Measurements from ENCODE around the gene BICDL1.
"Not testable (repeated sequence)": the region's sequence is repeated elsewhere in the genome, so short reads cannot be mapped to it uniquely, and the experiment has no call there.

The BICDL1 gene

GRCh38 chr12:119988472-119989360, at the start of gene BICDL1:
Gene BICDL1, plus strand, starts transcription at chr12:119989236. Its CDS starts 633 bp downstream, at chr12:119989869.
- DNase-seq (ENCODE audit: low read depth, low spot score): peak; percentile 87

GRCh38 chr12:119940897-119941296, 48.1 kb upstream of the BICDL1 start:
- peak overlapping the region; percentile 14 for H3K27ac ChIP-seq
- DNase-seq (ENCODE audit: low read depth, low spot score): peak; percentile 81

More at GRCh38 chr12:119988472-119989360, at the start of gene BICDL1:
- H3K27ac ChIP-seq: peak within 1 kb of the TSS; percentile 70

DNA sequence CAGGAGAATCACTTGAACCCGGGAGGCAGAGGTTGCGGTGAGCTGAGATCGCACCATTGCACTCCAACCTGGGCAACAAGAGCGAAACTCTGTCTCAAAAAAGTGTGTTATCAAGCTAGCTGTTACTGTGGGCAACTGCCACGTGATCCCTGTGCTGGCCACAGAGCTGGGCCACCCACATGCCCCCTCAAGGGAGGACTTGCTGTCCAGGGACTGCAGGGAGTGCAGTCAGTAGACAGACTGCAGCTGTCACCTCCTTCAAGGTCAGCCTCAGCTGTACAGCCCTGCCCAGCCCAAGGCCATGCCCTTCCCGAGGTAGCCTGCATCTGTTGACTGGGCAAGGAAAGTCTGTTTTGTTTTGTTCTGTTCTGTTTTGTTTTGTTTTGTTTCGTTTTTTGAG, 46.6 kb upstream of the BICDL1 start:
- no peak overlapping the region for H3K27ac ChIP-seq
- DNase-seq (ENCODE audit: low read depth, low spot score): no peak

DNA sequence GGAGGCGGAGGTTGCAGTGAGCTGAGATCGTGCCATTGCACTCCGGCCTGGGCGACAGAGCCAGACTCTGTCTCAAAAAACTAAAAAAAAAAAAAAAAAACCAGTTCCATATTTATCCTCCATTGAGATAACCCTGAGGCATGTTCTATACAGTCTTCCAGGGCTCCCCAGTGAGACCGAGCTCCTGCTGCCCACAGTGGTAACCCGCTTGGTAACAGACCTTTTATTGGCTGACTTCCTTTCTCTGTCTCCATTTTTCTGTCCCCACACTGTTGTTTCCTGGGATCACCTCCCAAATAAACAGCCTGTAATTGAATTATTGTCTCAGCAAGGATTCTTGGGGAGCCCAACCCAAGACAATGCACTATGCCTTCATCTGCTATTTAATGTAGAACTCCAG, 42.8 kb upstream of the BICDL1 start:
- DNase-seq (ENCODE audit: low read depth, low spot score): no peak
- no peak overlapping the region for H3K27ac ChIP-seq

DNA sequence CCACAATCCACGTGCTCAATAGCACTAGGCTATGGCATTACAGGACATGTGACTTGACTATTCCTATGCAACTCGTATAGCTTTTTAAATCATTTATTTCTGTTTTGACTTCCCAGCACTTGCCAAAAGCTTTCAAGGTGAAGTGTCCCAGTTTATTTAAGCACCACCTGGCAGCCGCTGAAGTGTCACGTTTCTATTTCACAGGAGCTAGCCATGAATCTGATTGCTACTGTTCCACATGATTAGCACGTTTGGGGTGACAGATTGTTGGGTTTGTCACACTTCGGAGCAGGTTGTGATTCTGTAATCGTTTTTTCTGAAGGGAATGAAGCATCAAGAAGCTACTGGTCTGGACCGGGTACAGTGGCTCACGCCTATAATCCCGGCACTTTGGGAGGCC, 39.9 kb upstream of the BICDL1 start:
- DNase-seq (ENCODE audit: low read depth, low spot score): no peak
- H3K27ac ChIP-seq: no peak overlapping the region

GRCh38 chr12:119949594-119949993, 39.4 kb upstream of the BICDL1 start:
- no peak overlapping the region for H3K27ac ChIP-seq
- no peak for DNase-seq (ENCODE audit: low read depth, low spot score)

GRCh38 chr12:119956047-119956446, 33.0 kb upstream of the BICDL1 start:
- H3K27ac ChIP-seq: no peak overlapping the region
- DNase-seq (ENCODE audit: low read depth, low spot score): no peak

DNA sequence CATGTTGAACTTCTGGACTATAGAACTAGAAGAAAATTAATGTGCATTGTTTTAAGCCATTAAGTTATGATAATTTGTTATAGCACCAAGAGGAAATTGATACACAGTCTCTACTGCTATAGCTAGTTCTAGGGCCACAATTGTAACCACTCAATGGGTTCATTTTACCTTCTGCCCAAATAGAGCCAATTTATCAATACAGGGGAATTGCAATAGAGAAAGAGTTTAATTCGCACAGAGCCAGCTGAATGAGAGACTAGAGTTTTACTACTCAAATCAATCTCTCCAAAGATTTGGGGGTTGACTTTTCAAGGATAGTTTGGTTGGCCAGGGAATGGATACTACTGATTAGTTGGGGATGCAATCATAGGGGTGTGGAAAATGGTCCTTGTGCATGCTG, 31.9 kb upstream of the BICDL1 start:
- no peak for DNase-seq (ENCODE audit: low read depth, low spot score)
- H3K27ac ChIP-seq: no peak overlapping the region

GRCh38 chr12:119959435-119959834, 29.6 kb upstream of the BICDL1 start:
- H3K27ac ChIP-seq: no peak overlapping the region
- no peak for DNase-seq (ENCODE audit: low read depth, low spot score)

DNA sequence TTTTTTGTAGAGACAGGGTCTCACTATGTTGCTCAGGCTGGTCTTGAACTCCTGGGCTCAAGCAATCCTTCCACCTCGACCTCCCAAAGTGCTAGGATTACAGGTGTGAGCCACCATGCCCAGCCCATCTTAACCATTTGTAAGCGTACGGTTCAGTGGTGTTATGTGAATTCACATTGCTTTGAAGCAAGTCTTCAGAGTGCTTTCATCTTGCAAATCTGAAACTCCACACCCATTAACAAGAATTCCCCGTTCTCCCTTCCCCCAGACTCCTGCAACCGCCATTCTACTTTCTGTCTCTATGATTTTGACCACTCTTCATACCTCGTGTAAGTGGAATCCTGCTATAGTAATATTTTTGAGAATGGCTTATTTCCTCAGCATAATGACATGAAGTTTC, 24.9 kb upstream of the BICDL1 start:
- H3K27ac ChIP-seq: no peak overlapping the region
- DNase-seq (ENCODE audit: low read depth, low spot score): no peak

- H3K27ac ChIP-seq: no peak overlapping the region
These were observed 24.1 kb upstream of the BICDL1 start for GRCh38 chr12:119964929-119965328.

DNA sequence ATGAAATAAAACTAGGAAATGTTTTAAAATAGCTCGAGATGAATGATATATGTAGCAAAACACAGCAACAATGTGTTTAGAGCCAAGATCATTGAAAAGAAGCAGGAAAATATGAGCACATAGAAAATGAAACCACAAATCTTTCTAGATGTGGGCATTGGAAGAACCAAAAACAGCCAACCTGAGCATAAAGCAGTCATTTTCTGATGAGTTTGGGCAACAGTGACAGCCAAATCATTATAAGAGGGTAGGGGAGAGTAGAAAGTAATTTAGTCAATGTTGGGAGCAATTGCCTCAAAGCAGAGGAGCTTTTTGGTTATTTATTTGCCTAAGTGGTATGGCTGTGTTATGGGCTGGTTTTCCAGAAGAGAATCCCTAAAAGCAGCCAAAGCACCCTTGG, 8.8 kb upstream of the BICDL1 start:
- no peak for DNase-seq (ENCODE audit: low read depth, low spot score)
- H3K27ac ChIP-seq: no peak overlapping the region

More at GRCh38 chr12:119964929-119965328, 24.1 kb upstream of the BICDL1 start:
- DNase-seq (ENCODE audit: low read depth, low spot score): no peak

GRCh38 chr12:119980702-119981101, 8.3 kb upstream of the BICDL1 start:
- H3K27ac ChIP-seq; DNase-seq (ENCODE audit: low read depth, low spot score): not testable (repeated sequence)

- no peak for DNase-seq (ENCODE audit: low read depth, low spot score)
- H3K27ac ChIP-seq: peak overlapping the region; percentile 70
These were observed 310 bp downstream of the BICDL1 start for GRCh38 chr12:119989361-119989730.

DNA sequence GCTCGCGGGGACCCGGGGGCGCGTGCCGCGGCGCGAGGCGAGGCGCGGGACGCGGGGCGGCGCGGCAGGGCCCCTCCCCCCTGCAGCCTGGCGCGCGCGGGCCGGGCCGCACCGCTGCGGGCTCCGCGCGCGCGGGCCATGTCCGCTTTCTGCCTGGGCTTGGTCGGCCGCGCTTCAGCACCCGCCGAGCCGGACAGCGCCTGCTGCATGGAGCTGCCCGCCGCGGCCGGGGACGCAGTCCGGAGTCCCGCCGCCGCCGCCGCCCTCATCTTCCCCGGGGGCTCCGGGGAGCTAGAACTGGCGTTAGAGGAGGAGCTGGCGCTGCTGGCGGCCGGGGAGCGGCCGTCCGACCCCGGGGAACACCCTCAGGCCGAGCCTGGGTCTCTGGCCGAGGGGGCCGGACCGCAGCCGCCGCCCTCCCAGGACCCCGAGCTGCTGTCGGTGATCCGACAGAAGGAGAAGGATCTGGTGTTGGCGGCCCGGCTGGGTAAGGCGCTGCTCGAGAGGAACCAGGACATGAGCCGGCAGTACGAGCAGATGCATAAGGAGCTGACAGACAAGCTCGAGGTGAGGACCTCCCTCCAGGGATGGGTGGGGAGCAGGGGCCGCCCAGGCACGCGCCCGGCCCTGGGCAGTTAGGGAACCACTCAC, 820 bp downstream of the BICDL1 start:
- peak; percentile 14 for DNase-seq (ENCODE audit: low read depth, low spot score)

DNA sequence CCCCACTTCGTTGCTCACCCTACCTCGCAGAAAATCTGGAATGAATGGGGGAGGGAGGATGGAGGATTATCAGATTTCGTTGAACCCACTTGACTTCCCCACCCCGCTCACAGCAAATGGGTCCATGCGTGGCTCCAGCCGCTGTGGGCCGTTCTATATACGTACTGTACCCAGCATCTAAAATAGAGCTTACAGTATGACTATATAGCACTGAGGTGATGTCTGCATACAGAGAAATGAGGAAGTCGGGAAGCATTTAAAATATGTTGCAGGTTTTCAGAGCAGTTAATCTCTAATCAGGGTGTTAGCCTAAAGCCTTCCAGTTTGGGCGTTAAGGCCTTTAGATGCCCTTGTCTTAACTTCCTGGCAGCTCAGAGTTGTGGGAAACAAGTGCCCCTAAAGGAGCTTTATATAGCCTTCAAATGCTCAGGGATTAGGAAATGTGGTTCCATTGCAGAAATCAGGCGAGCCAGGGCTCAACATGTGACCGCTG, 1.4 kb downstream of the BICDL1 start:
- H3K27ac ChIP-seq: no peak overlapping the region
- no peak for DNase-seq (ENCODE audit: low read depth, low spot score)

More for the DNA sequence above, 820 bp downstream of the BICDL1 start:
- H3K27ac ChIP-seq: peak overlapping the region; percentile 70

DNA sequence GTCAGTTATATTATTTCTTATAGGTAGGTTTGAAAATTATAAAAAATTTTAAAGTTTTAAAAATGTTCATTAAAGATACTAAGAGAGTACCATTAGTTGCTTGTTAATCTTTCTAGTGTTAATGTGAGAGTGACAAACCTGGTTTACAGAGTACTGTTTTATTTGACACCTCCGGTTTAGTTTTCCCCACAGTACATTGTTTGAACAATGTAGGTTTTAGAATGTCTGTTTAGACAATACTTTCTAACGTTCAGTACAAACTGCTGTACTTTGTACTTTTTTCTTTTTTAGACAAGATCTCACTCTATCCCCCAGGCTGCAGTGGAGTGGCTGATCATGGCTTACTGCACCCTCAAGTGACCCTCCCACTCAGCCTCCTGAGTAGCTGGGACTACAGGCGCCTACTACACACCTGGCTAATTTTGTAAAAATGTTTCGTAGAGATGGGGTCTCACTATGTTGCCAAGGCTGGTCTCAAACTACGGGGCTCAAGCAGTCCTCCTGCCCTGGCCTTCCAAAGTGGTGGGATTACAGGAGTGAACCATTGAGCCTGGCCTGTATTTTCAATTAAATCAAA, 3.2 kb downstream of the BICDL1 start:
- H3K27ac ChIP-seq: no peak overlapping the region

GRCh38 chr12:119994892-119995658, 6.0 kb downstream of the BICDL1 start:
- no peak overlapping the region for H3K27ac ChIP-seq
- DNase-seq (ENCODE audit: low read depth, low spot score): no peak

More for the DNA sequence above, 3.2 kb downstream of the BICDL1 start:
- no peak for DNase-seq (ENCODE audit: low read depth, low spot score)

DNA sequence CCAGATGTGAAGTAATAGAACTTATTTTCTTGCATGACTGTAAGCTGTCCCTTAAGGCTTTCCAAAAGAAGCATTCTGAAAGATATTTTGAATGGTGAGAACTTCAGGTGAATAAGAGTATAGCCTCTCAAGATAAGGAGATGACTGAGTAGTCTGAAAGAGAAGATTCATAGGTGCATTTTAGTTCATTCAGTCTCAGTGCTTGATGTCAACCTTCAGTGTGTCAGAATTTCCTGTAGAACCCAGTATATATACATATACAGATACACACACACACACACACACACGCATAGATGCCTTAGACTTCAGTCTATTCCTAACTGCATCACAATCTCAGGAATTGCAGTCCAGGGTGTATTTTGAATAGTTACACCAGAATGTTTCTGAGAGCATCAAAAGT, 7.4 kb downstream of the BICDL1 start:
- no peak overlapping the region for H3K27ac ChIP-seq
- no peak for DNase-seq (ENCODE audit: low read depth, low spot score)

Data from epithelial cell of prostate (primary cell).